ENCODE data around the gene TANGO2.

- no peak for TF ChIP-seq EZH2 (IDR thresholded peaks at IDR 0.05; ENCODE audit: insufficient read depth, poor library complexity, severe bottlenecking)
- no peak for TF ChIP-seq EZH2phosphoT487 (IDR thresholded peaks at IDR 0.05; ENCODE audit: insufficient read depth, low read depth)
These were observed 63.1 kb downstream of the TANGO2 start for GRCh38 chr22:20083891-20084546.

Measured in GM23248 (cell line).